Stimulated activated CD8-positive, alpha-beta memory T cell treated with anti-CD3 and anti-CD28 coated beads, Interleukin-15, amount 100 ng/mL, for 4 hours (primary cell): ENCODE measurements around the gene STARD8.
"Not testable (repeated sequence)": the region's sequence is repeated elsewhere in the genome, so short reads cannot be mapped to it uniquely, and the experiment has no call there.

Source experiments
- DNase-seq, 2 donors: peaks; one replicate each; pipeline ENCODE4 v3.0.0-alpha.2; 2020; ENCODE audit warnings: low read depth in 2 of 2

Gene STARD8

GRCh38 chrX:68659385-68659784, 11.9 kb downstream of the STARD8 start:
- DNase-seq, result no peak

GRCh38 chrX:68659786-68660185, 12.3 kb downstream of the STARD8 start:
- DNase-seq, result no peak

- no peak for DNase-seq
Observed at GRCh38 chrX:68660746-68661145, 13.3 kb downstream of the STARD8 start.

GRCh38 chrX:68665502-68665901, 18.0 kb downstream of the STARD8 start:
- DNase-seq, result no peak

DNA sequence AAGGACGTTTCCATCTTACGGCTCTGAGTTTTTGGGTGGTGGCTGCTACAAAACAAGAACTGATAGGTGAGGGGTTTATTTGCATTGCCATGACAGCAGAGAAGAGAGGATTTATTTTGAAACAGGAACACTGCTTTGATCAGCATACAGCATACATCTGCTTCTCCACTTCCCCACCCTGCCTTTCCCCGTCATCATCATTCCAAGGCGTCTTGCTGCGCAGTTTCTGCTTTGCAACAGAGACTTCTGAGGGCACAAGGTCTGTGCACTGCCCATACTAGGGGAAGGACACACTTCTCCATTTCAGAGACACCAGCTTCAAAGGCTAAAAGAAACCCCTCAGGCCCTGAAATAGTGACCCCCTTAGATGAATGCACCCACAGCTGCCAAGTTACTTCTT, 19.1 kb downstream of the STARD8 start:
- DNase-seq, result no peak

- DNase-seq, result no peak
Observed at GRCh38 chrX:68669094-68669860, 21.8 kb downstream of the STARD8 start.

- DNase-seq, result no peak
Observed at GRCh38 chrX:68669871-68670270, 22.4 kb downstream of the STARD8 start.

- DNase-seq, result no peak
Observed at GRCh38 chrX:68671221-68671620, 23.8 kb downstream of the STARD8 start.

GRCh38 chrX:68672581-68673318, 25.3 kb downstream of the STARD8 start:
- no peak for DNase-seq

DNA sequence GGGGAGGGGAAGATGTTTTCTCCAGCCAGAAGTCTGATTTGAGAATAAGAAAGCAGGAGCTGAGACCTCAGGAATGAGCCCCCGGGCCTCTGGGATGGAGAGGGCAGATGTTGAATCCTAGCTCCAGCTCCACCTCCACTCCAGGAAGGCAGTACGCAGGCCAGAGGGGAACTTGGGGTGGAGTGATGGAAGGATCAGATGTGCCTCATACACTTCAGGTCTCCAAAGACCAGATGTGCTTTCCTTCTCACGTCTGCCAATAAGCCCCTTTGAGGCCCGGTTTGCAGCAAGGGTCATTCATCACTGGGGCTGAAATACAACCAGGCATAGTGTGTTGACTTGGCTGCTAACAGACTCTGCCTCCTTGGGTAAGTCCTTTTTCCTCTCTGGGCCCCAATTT, 28.1 kb downstream of the STARD8 start:
- DNase-seq, result no peak

GRCh38 chrX:68676335-68676734, 28.9 kb downstream of the STARD8 start:
- no peak for DNase-seq

DNA sequence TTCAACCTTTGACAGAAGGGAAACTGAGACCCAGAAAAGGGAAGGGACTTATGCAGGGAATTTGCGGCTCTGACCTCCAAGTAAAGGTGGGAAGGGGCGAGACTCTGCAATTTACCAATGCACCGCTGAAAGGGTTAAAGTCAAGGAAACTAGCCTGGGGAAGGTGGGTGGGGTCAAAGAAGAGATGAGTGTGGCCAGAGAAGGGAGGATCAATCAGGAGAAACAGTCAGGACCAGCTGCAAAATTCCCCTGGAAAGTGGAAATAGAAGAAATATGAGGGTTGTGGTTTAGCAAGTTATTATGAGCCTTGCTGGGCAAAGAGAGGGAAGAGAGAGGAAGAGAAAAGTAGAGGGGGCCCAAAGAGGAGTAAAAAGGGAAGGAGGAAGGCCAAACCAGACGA, 30.5 kb downstream of the STARD8 start:
- DNase-seq, result no peak

GRCh38 chrX:68681443-68681941, 34.0 kb downstream of the STARD8 start:
- DNase-seq, result no peak

GRCh38 chrX:68682790-68683189, 35.3 kb downstream of the STARD8 start:
- no peak for DNase-seq

DNA sequence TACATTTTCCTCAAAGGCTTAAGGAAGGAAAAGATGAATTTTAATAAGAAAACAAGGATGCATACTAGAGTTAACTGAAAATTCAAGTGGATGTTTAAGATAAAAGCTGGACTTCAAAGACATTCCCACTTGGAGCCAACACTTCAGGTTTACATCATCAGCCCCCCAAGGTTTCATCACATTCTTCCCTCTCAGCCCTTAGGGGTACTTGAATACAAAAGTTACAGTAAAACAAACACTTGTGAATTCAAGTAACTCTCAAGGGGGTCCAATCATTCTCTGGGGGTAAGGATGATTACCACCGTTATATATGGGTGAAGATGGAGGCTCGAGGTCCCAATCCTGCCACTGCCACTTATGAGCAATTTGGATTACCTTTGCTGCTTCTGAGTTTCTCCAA, 36.1 kb downstream of the STARD8 start:
- no peak for DNase-seq

- no peak for DNase-seq
Observed at GRCh38 chrX:68684291-68684918, 36.9 kb downstream of the STARD8 start.

GRCh38 chrX:68684919-68685304, 37.4 kb downstream of the STARD8 start:
- no peak for DNase-seq

DNA sequence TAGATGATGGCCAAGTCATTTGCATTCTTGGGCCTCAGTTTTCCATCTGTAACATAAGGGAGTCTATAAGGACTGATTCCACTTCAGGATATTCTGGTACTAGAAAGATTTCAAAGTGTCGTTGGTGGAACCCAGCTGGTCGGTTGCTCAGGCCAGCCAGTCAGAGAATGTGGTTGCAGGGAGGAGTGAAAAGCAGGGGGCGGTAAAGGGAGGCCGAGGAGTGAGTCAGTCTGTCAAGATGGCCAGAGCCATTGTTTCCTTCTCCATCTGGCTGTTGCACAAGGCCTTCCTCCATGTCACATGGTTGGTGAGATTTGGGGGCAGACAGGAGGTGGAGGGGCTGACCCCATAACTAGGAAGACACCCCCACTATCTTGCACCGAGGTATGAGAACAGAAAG, 38.2 kb downstream of the STARD8 start:
- no peak for DNase-seq

DNA sequence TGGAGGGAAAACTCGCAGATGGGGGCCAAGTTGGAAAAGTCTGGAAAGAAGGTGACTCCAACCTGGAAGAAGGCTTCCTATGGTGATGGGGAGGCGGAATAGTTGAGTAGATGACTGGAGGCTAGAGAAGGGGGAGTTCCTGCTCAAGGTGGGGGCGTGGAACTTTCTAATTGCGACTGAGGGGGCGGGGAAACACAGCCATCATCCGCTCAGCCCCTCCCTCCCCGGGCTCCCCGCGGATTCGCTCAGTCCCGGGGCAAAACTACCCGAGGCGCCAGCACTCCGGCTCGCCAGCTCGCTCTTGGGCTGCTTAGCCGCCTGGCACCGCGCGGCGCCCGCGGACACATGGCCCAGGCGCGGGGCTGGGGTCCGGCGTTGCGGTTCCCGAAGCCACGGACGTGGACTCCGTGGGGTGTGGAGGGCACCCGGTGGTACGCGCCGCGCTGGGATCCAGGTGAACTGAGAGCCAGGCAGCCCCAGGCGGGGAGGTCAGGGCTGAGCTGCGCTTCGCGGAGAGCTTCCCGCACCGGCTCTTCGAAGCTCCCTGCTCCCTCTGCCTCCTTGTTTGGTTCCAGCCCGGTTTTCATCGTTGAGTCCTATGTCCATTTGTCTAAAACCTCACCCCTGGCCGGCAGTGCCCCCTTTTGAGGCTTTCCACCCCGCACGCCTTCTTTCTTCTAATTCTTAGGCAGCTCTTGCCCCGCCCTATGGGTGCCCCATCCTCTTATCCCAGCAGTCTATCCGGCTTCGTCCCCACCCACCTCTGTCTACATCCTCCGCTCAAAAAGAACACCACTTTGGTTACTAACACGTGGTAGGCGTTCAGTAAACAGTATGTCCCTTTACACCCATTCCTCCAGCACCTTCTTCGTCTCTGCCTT, 38.9 kb downstream of the STARD8 start:
- DNase-seq, result no peak

- not testable (repeated sequence) for DNase-seq
Observed at GRCh38 chrX:68688931-68689330, 41.5 kb downstream of the STARD8 start.

GRCh38 chrX:68690936-68691501, 43.6 kb downstream of the STARD8 start:
- no peak for DNase-seq
